ENCODE measurements around the gene KIF27. TPM values are rescaled to one million over a fixed set of nuclear protein-coding genes. Genes with fewer than 3 reads are reported as not detected.

KIF27 gene
- total and polyA plus RNA-seq, 10 of the 15 experiments (the other 5 are each of a cell fraction or from before 2014, with no cell fraction given) = 0.64 to 3.3 (median 1.3) TPM

DNA sequence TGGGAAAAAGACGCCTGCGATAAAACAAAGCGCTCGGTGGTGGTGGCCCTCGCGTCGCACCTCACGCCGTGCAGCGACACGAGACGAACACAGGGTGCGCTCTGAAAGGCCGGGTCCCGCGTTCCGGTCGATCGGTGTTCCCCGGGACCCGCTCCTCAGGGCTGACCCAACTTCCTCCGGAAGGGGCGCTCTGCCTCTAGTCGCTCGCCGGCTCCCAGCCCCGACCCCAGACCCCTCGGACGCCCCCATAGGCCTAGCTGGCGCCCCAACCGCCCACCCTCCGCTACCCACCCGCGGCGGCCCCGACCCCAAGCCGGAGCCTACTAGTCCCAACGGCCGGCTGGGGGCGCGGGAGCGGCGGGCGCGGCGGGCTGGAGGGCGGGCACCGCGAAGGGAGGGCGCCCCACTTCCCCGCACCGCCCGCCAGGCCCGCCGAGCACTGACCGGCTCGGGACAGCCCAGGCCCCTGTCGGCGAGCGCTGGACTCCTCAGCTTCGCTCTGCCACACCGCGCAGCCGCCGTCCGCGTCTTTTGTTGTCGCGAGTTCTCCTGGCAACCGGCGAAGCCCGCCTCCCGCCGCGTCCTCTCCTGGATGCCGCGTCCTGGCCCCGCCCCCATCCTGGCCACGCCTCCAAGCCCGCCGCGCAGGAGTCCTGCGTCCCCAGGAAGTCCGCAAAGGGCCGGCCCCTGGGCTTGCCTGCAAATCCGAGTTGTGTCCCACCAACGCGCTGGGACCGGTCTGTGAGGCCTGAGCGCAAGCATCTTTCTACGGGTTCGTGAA is at the start of gene KIF27 (continued):
- 0 out of 2 replicates have a peak, but pooled peaks have one; percentile 74 for TF ChIP-seq SMARCA5 (IDR thresholded peaks at IDR 0.05)
- peak; percentile 15 for TF ChIP-seq SIX5 (IDR thresholded peaks at IDR 0.05; ENCODE audit: low read depth, low read length, severe bottlenecking)
- peak; percentile 47 for TF ChIP-seq MXI1 (IDR thresholded peaks at IDR 0.05; ENCODE audit: low read depth, low read length)
- TF ChIP-seq NBN (IDR thresholded peaks at IDR 0.05) = peak; percentile 84
- 0 out of 2 replicates have a peak, but pooled peaks have one; percentile 29 for TF ChIP-seq ZNF217 (IDR thresholded peaks at IDR 0.05)
- peak; percentile 36; the same call in 1 of the 2 replicates for TF ChIP-seq HDGF (IDR thresholded peaks at IDR 0.05)
- TF ChIP-seq, protein P1, sequence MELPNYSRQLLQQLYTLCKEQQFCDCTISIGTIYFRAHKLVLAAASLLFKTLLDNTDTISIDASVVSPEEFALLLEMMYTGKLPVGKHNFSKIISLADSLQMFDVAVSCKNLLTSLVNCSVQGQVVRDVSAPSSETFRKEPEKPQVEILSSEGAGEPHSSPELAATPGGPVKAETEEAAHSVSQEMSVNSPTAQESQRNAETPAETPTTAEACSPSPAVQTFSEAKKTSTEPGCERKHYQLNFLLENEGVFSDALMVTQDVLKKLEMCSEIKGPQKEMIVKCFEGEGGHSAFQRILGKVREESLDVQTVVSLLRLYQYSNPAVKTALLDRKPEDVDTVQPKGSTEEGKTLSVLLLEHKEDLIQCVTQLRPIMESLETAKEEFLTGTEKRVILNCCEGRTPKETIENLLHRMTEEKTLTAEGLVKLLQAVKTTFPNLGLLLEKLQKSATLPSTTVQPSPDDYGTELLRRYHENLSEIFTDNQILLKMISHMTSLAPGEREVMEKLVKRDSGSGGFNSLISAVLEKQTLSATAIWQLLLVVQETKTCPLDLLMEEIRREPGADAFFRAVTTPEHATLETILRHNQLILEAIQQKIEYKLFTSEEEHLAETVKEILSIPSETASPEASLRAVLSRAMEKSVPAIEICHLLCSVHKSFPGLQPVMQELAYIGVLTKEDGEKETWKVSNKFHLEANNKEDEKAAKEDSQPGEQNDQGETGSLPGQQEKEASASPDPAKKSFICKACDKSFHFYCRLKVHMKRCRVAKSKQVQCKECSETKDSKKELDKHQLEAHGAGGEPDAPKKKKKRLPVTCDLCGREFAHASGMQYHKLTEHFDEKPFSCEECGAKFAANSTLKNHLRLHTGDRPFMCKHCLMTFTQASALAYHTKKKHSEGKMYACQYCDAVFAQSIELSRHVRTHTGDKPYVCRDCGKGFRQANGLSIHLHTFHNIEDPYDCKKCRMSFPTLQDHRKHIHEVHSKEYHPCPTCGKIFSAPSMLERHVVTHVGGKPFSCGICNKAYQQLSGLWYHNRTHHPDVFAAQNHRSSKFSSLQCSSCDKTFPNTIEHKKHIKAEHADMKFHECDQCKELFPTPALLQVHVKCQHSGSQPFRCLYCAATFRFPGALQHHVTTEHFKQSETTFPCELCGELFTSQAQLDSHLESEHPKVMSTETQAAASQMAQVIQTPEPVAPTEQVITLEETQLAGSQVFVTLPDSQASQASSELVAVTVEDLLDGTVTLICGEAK (IDR thresholded peaks at IDR 0.05; ENCODE audit: borderline replicate concordance) = peak; percentile 75
- peak; percentile 48 for TF ChIP-seq SP1 (IDR thresholded peaks at IDR 0.05; ENCODE audit: low read depth, low read length)
- TF ChIP-seq, protein P2, sequence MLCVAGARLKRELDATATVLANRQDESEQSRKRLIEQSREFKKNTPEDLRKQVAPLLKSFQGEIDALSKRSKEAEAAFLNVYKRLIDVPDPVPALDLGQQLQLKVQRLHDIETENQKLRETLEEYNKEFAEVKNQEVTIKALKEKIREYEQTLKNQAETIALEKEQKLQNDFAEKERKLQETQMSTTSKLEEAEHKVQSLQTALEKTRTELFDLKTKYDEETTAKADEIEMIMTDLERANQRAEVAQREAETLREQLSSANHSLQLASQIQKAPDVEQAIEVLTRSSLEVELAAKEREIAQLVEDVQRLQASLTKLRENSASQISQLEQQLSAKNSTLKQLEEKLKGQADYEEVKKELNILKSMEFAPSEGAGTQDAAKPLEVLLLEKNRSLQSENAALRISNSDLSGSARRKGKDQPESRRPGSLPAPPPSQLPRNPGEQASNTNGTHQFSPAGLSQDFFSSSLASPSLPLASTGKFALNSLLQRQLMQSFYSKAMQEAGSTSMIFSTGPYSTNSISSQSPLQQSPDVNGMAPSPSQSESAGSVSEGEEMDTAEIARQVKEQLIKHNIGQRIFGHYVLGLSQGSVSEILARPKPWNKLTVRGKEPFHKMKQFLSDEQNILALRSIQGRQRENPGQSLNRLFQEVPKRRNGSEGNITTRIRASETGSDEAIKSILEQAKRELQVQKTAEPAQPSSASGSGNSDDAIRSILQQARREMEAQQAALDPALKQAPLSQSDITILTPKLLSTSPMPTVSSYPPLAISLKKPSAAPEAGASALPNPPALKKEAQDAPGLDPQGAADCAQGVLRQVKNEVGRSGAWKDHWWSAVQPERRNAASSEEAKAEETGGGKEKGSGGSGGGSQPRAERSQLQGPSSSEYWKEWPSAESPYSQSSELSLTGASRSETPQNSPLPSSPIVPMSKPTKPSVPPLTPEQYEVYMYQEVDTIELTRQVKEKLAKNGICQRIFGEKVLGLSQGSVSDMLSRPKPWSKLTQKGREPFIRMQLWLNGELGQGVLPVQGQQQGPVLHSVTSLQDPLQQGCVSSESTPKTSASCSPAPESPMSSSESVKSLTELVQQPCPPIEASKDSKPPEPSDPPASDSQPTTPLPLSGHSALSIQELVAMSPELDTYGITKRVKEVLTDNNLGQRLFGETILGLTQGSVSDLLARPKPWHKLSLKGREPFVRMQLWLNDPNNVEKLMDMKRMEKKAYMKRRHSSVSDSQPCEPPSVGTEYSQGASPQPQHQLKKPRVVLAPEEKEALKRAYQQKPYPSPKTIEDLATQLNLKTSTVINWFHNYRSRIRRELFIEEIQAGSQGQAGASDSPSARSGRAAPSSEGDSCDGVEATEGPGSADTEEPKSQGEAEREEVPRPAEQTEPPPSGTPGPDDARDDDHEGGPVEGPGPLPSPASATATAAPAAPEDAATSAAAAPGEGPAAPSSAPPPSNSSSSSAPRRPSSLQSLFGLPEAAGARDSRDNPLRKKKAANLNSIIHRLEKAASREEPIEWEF (IDR thresholded peaks at IDR 0.05; ENCODE audit: insufficient replicate concordance, low read depth, low read length) = no peak
- TF ChIP-seq FOXK2 (IDR thresholded peaks at IDR 0.05) = no peak
- TF ChIP-seq CREB1 (IDR thresholded peaks at IDR 0.05; ENCODE audit: low read depth) = peak; percentile 76
- TF ChIP-seq CBFB (IDR thresholded peaks at IDR 0.05; ENCODE audit: low read depth) = 0 out of 2 replicates have a peak, but pooled peaks have one; percentile 32
- TF ChIP-seq, protein P3, sequence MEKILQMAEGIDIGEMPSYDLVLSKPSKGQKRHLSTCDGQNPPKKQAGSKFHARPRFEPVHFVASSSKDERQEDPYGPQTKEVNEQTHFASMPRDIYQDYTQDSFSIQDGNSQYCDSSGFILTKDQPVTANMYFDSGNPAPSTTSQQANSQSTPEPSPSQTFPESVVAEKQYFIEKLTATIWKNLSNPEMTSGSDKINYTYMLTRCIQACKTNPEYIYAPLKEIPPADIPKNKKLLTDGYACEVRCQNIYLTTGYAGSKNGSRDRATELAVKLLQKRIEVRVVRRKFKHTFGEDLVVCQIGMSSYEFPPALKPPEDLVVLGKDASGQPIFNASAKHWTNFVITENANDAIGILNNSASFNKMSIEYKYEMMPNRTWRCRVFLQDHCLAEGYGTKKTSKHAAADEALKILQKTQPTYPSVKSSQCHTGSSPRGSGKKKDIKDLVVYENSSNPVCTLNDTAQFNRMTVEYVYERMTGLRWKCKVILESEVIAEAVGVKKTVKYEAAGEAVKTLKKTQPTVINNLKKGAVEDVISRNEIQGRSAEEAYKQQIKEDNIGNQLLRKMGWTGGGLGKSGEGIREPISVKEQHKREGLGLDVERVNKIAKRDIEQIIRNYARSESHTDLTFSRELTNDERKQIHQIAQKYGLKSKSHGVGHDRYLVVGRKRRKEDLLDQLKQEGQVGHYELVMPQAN (conservative IDR thresholded peaks at IDR 0.05) = peak; percentile 87
- 0 out of 4 replicates have a peak, but pooled peaks of 1 of the 2 experiments have one; percentile 30 for TF ChIP-seq CEBPB (IDR thresholded peaks at IDR 0.05; ENCODE audit: borderline replicate concordance in 1 of 2, low read depth in 2 of 2, low read length in 2 of 2)
- TF ChIP-seq, protein P4, sequence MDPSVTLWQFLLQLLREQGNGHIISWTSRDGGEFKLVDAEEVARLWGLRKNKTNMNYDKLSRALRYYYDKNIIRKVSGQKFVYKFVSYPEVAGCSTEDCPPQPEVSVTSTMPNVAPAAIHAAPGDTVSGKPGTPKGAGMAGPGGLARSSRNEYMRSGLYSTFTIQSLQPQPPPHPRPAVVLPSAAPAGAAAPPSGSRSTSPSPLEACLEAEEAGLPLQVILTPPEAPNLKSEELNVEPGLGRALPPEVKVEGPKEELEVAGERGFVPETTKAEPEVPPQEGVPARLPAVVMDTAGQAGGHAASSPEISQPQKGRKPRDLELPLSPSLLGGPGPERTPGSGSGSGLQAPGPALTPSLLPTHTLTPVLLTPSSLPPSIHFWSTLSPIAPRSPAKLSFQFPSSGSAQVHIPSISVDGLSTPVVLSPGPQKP (IDR thresholded peaks at IDR 0.05; ENCODE audit: low read depth, low read length) = no peak
- peak; percentile 83; the same call in 1 of the 2 replicates for TF ChIP-seq LARP7 (IDR thresholded peaks at IDR 0.05)

Measured in GM12878 (cell line).